Chondrocyte (in vitro differentiated cells): ENCODE data around the gene THSD4. TPM values are rescaled to one million over a fixed set of nuclear protein-coding genes. Genes with fewer than 3 reads are reported as not detected.

Experiments used
- DNase-seq: peaks from one replicate; pipeline ENCODE4 v3.0.0; 2021; ENCODE audit warnings: mixed read lengths, low spot score
- H3K27ac Mint-ChIP-seq: one replicate; pipeline ENCODE4 v1.8.0; 2021; ENCODE audit warnings: mild to moderate bottlenecking, moderate library complexity, mixed read lengths; ENCODE audit not compliant: unreplicated experiment
- H3K27me3 Mint-ChIP-seq: 2 replicates; pipeline ENCODE4 v1.8.0; 2021; ENCODE audit warnings: low read depth, mixed read lengths
- H3K36me3 Mint-ChIP-seq: 2 replicates; pipeline ENCODE4 v1.8.0; 2021; ENCODE audit warnings: low read depth, mixed read lengths
- H3K4me1 Mint-ChIP-seq: 2 replicates; pipeline ENCODE4 v1.8.0; 2021; ENCODE audit warnings: low read depth, mild to moderate bottlenecking, mixed read lengths
- H3K4me3 Mint-ChIP-seq: one replicate; pipeline ENCODE4 v1.8.0; 2021; ENCODE audit warnings: mild to moderate bottlenecking, moderate library complexity, mixed read lengths; ENCODE audit not compliant: unreplicated experiment
- H3K9me3 Mint-ChIP-seq: 2 replicates; pipeline ENCODE4 v1.8.0; 2021; ENCODE audit warnings: low read depth, mixed read lengths
- total RNA-seq: library from RNA; stranded (reverse); gene quantifications from 3 replicates; pipeline ENCODE4 v1.2.1, GENCODE V29; 2021
- TF ChIP-seq, protein P1 (sequence below): fragments of 200-600 bp; sonication (generic); IDR thresholded peaks from 2 replicates; pipeline ENCODE4 v1.5.0; 2021; ENCODE audit warnings: antibody characterized with exemption, mild to moderate bottlenecking, moderate library complexity

Gene THSD4
- total RNA-seq, 1 donor from 2014 or later = 3.4 TPM

DNA sequence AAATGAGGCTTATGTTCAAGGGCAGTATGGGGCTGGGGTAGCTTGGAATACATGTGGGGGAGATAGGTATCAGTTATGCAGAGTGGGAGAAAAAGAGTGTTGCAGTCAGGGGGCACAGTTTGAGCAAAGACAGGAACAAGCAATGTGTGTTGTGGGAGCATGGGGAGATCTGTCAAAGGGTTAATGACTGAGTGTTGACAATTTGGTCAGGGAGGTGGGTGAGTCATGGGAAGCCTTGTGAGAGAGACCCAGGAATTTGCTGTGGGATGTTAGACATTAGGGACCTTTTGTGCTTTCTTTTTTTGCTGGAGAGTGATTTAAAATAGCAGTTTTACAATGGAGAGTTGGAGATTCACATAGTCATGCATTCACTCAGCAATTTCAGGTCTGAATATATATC, 473.5 kb downstream of the THSD4 start:
- Mint-ChIP-seq H3K4me1 (peaks cover 14% of the 10 kb centered on the region), H3K4me3 (no peak overlapping the region), H3K9me3 (peaks cover 19% of the 10 kb centered on the region), H3K36me3 (peaks cover 6% of the 10 kb centered on the region), H3K27ac (peak overlapping the region; percentile 56), H3K27me3 (peaks cover 2% of the 10 kb centered on the region)
- DNase-seq = no peak
- TF ChIP-seq, protein P1, sequence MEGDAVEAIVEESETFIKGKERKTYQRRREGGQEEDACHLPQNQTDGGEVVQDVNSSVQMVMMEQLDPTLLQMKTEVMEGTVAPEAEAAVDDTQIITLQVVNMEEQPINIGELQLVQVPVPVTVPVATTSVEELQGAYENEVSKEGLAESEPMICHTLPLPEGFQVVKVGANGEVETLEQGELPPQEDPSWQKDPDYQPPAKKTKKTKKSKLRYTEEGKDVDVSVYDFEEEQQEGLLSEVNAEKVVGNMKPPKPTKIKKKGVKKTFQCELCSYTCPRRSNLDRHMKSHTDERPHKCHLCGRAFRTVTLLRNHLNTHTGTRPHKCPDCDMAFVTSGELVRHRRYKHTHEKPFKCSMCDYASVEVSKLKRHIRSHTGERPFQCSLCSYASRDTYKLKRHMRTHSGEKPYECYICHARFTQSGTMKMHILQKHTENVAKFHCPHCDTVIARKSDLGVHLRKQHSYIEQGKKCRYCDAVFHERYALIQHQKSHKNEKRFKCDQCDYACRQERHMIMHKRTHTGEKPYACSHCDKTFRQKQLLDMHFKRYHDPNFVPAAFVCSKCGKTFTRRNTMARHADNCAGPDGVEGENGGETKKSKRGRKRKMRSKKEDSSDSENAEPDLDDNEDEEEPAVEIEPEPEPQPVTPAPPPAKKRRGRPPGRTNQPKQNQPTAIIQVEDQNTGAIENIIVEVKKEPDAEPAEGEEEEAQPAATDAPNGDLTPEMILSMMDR = no peak

DNA sequence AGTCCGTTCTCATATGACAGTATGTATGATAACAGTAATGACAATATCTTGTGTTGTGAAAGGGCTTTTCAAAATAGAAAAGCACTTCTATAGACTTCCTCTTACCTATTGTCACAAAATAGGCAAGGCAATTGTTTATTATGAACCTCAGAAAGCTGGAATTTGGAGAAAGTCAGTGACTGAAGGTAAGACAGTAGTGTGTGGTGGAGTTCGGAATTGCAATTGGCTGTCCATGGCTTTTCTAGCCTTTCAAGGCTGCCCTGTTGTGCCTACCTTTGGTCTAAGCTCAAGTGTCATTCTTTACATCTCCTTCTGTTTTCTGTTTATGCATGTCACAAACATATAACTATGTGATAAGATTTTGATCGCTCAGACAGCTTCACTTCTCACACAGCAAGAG, 475.8 kb downstream of the THSD4 start:
- Mint-ChIP-seq H3K9me3 (peaks cover 8% of the 10 kb centered on the region), H3K4me1 (peaks cover 15% of the 10 kb centered on the region), H3K27me3 (no peaks in the 10 kb centered on the region), H3K27ac (no peak overlapping the region), H3K4me3 (no peak overlapping the region), H3K36me3 (no peaks in the 10 kb centered on the region)
- TF ChIP-seq, protein P1 = peak; percentile 38
- no peak for DNase-seq

DNA sequence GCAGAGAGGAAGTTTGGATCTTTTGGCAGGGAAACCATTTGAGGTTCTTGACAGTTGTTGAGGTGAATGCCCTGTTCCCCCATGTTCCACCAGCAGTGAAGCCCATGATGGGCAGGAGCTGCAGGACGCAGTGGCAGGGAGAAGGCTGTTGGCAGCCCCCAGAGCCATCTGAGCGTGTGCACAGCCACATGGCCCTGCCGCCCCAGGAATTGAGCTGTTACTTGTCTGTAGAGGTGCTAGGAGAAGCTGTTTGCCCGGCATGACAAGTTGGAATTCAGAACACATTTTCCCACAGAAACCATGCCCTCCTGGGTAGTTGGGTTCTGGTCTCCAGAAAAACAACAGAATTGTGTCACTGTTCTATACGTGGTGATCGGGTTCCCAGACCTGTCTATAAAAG, 476.9 kb downstream of the THSD4 start:
- no peak for DNase-seq
- peaks cover 25% of the 10 kb centered on the region for H3K4me1 Mint-ChIP-seq
- H3K9me3 Mint-ChIP-seq = no peaks in the 10 kb centered on the region
- H3K4me3 Mint-ChIP-seq = no peak overlapping the region
- TF ChIP-seq, protein P1 = no peak
- no peaks in the 10 kb centered on the region for H3K36me3 Mint-ChIP-seq
- H3K27me3 Mint-ChIP-seq = no peaks in the 10 kb centered on the region
- no peak overlapping the region for H3K27ac Mint-ChIP-seq

DNA sequence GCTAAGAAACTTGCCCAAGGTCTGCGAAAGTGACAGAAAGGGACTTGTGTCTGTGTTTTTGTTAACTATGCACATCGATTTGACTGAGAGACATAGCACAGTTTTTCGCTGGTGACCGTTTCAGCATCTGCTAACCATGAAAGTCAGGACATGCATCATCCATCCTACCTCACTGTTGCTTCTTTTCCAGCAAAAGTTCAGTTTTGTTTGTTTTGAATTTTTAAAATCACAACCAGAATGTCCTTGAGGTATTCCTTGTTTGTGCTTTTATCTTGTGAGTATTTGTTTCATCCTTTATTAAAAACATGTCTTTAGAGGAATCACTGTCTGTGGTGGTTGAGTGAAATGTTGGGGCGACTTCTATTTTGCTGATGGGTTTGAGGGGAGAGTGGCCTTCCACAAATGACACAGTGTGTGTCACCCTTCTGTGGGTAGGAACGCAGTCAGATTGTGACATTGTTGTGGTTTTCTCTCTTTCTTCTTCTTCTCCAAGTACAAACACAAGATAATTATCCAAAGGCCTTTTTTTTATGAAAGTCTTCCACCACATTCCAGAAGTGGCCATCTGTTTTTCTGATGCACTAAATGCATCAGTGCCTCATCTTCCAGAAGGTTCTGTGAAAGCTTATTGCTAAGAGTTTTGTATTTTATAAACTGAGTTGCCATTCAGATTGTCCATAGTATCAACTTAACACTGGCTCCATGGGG, 480.7 kb downstream of the THSD4 start:
- H3K36me3 Mint-ChIP-seq = no peaks in the 10 kb centered on the region
- no peak overlapping the region for H3K27ac Mint-ChIP-seq
- no peaks in the 10 kb centered on the region for H3K27me3 Mint-ChIP-seq
- DNase-seq = no peak
- peaks cover 16% of the 10 kb centered on the region for H3K4me1 Mint-ChIP-seq
- no peak overlapping the region for H3K4me3 Mint-ChIP-seq
- TF ChIP-seq, protein P1 = no peak
- H3K9me3 Mint-ChIP-seq = no peaks in the 10 kb centered on the region

DNA sequence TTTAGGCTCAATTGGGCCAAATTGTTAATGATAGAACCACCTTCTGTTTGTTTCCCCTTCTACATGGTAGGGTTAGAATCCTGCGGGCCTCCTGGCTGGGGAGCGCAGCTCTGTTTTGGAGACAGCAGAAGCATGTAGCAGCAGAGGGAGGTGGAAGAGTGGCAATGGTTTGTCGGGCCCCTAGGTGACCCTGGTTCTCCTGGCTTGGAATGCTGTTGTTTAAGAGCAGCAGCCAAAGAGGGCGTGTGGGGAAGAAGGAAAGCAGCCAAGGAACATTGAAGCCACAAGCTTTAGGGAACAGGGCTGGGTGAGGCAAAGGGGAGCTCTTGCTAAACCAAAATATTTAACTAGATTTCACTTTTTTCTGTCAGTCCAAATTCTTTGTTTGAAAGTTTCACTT, 481.4 kb downstream of the THSD4 start:
- Mint-ChIP-seq H3K9me3 (no peaks in the 10 kb centered on the region), H3K36me3 (no peaks in the 10 kb centered on the region), H3K27me3 (peaks cover under 1% of the 10 kb centered on the region), H3K27ac (no peak overlapping the region), H3K4me3 (no peak overlapping the region), H3K4me1 (peaks cover 16% of the 10 kb centered on the region)
- no peak for DNase-seq
- TF ChIP-seq, protein P1 = no peak
